Measurements from ENCODE around the gene LTBP1. TPM values are rescaled to one million over a fixed set of nuclear protein-coding genes. Genes with fewer than 3 reads are reported as not detected.

The LTBP1 gene
- total and polyA plus RNA-seq, 2 experiments from 2014 or later, result 216 to 509 TPM

DNA sequence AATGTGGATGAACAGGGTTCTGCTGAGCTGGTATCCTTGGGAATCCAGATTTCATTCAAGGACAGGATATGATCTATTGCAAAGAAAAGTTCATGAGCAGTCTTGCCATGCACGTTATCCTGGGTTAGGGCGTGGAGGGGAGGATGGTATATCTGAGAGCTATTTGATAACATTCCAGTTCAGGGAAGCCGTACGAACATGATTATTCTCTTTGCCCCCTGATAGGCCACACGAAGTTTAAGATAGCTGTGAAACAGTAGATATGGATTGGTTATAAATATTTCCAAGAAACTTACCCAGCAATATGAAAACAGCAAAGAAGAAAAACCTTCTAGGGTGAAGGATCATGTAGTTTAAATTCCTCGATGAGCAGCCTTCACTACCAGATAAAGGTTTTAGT lies 171.9 kb downstream of the LTBP1 start:
- H3K36me3 ChIP-seq, result no peaks in the 10 kb centered on the region
- H3K4me3 ChIP-seq, result no peak overlapping the region
- DNase-seq (ENCODE audit: low read depth in 1 of 2, low spot score in 1 of 2), result no peak
- H3K9me3 ChIP-seq (ENCODE audit: low read depth), result no peaks in the 10 kb centered on the region
- no peaks in the 10 kb centered on the region for H3K27me3 ChIP-seq
- H3K27ac ChIP-seq, result no peak overlapping the region
- TF ChIP-seq CTCF (IDR thresholded peaks at IDR 0.05; ENCODE audit: low read depth, low read length), result no peak
- H3K4me1 ChIP-seq (ENCODE audit: low read depth), result peaks cover 26% of the 10 kb centered on the region

GRCh38 chr2:33121416-33121815 lies 174.7 kb downstream of the LTBP1 start:
- Histone ChIP-seq H3K9me3 (ENCODE audit: low read depth) (no peaks in the 10 kb centered on the region), H3K36me3 (no peaks in the 10 kb centered on the region), H3K27ac (no peak overlapping the region), H3K4me3 (no peak overlapping the region), H3K4me1 (ENCODE audit: low read depth) (peaks cover 13% of the 10 kb centered on the region), H3K27me3 (no peaks in the 10 kb centered on the region)
- no peak for DNase-seq (ENCODE audit: low read depth in 1 of 2, low spot score in 1 of 2)
- no peak for TF ChIP-seq CTCF (IDR thresholded peaks at IDR 0.05; ENCODE audit: low read depth, low read length)

DNA sequence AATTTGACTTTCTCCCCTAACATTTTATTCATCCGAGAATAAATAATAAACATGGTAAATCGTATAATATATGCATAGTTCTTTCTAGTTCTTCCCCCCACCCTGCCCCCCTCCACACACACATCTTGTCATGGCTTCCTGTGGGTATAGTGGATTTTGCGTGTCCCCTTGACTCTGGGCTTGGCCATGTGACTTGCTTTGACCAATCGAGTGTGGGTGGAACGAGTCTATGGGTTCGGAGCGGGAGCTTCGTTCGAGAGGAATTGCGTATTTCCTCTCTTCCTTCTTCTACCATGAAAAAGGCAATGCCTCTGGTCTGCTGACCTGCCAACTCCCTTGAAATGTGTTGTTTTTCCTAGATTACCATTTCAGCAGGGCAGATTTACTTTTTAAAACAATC lies 175.2 kb downstream of the LTBP1 start:
- no peak for TF ChIP-seq CTCF (IDR thresholded peaks at IDR 0.05; ENCODE audit: low read depth, low read length)
- no peaks in the 10 kb centered on the region for H3K36me3 ChIP-seq

GRCh38 chr2:33122726-33123125 lies 176.0 kb downstream of the LTBP1 start:
- Histone ChIP-seq H3K4me3 (no peak overlapping the region), H3K27me3 (no peaks in the 10 kb centered on the region), H3K27ac (peak overlapping the region; percentile 26), H3K9me3 (ENCODE audit: low read depth) (no peaks in the 10 kb centered on the region), H3K36me3 (no peaks in the 10 kb centered on the region), H3K4me1 (ENCODE audit: low read depth) (peaks cover 4% of the 10 kb centered on the region)
- TF ChIP-seq CTCF (IDR thresholded peaks at IDR 0.05; ENCODE audit: low read depth, low read length), result no peak
- no peak for DNase-seq (ENCODE audit: low read depth in 1 of 2, low spot score in 1 of 2)

More for the DNA sequence above, 175.2 kb downstream of the LTBP1 start:
- H3K4me1 ChIP-seq (ENCODE audit: low read depth), result peaks cover 8% of the 10 kb centered on the region
- H3K27ac ChIP-seq, result peak overlapping the region; percentile 26
- no peak for DNase-seq (ENCODE audit: low read depth in 1 of 2, low spot score in 1 of 2)
- no peak overlapping the region for H3K4me3 ChIP-seq
- no peaks in the 10 kb centered on the region for H3K27me3 ChIP-seq
- H3K9me3 ChIP-seq (ENCODE audit: low read depth), result no peaks in the 10 kb centered on the region

DNA sequence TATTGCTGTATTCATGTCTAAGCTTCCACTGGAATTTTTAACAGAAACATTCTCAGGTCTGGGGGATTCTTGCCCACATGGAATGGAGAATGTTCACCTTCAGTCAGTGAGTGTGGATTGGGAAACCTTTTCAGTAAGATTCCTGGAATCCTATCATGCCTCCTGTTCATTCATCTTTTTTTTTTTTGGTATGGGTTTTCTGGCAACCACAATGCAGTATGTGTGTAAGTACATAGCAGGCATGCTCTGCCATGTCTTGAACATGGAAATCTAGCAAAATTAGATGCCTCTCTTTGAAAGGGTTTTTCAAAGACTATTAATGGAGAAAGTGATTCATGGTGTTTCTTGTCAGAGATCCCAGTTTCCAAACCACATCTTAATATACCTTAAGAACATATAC lies 176.5 kb downstream of the LTBP1 start:
- H3K4me1 ChIP-seq (ENCODE audit: low read depth), result peaks cover 4% of the 10 kb centered on the region
- no peak overlapping the region for H3K4me3 ChIP-seq
- H3K36me3 ChIP-seq, result no peaks in the 10 kb centered on the region
- peak overlapping the region; percentile 26 for H3K27ac ChIP-seq
- H3K9me3 ChIP-seq (ENCODE audit: low read depth), result no peaks in the 10 kb centered on the region
- no peaks in the 10 kb centered on the region for H3K27me3 ChIP-seq
- no peak for DNase-seq (ENCODE audit: low read depth in 1 of 2, low spot score in 1 of 2)
- no peak for TF ChIP-seq CTCF (IDR thresholded peaks at IDR 0.05; ENCODE audit: low read depth, low read length)

DNA sequence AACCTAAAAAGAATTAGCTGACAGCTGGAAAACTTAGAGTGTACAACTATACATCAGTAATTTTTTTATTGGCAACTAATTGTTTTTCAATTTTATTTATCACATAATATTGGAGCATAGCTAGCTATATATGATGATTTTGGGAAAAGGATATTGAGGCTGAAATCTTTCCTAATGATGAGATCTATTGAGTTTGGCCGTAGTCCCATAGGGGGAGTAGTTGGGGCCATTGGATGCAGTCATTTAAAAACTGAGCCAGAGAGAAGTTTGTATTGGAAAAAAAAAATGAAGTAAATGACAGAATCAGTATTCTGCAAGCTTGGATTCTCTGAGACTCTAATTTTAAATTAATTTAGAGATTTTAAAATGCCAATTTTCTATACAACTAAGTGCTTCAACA lies 179.8 kb downstream of the LTBP1 start:
- Histone ChIP-seq H3K4me3 (no peak overlapping the region), H3K4me1 (ENCODE audit: low read depth) (peaks cover 8% of the 10 kb centered on the region), H3K27me3 (no peaks in the 10 kb centered on the region), H3K9me3 (ENCODE audit: low read depth) (no peaks in the 10 kb centered on the region), H3K27ac (no peak overlapping the region), H3K36me3 (peaks cover 5% of the 10 kb centered on the region)
- DNase-seq (ENCODE audit: low read depth in 1 of 2, low spot score in 1 of 2), result no peak
- TF ChIP-seq CTCF (IDR thresholded peaks at IDR 0.05; ENCODE audit: low read depth, low read length), result peak; percentile 17

Data from cardiac muscle cell (in vitro differentiated cells and primary cell).